ENCODE measurements around the gene GREM2. TPM values are rescaled to one million over a fixed set of nuclear protein-coding genes. Genes with fewer than 3 reads are reported as not detected.

Gene GREM2
- total and polyA plus RNA-seq, 9 of the 15 experiments (the other 6 are each of a cell fraction or from before 2014, with no cell fraction given) = 0.01 to 0.07 (median 0.05) TPM; not detected in 5

DNA sequence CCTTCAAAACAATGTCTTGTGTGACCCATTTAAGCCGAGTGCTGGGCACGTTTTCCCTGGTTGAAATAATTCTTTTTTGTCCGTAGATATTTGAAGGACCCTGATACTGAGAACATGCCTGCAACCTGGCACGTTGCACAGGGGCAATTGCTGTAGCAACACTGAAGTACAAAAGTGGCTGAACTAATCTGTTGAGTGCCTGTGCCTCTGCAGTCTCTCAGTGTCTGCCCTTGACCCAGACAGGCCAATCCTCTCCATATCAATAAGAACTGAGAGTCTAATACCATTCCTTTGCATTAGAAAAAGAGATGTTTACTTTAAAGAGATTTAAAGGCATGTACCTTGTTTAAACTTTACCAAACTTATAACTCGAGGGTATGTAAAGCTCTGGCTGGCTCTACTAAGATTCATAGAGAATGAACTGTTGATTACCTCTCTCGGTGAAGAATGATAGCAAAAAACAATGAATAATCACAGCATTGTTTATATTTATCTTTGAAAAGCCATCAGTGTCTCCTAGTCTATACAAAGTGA, 2.4 kb downstream of the GREM2 start:
- no peak for FAIRE-seq
- 1% methylated on average over 6 of the region's 6 CpGs for WGBS (ENCODE audit: insufficient coverage, low coverage, missing lambda C conversion rate)
- Histone ChIP-seq H3K9me3 (replicated peaks; ENCODE audit: control insufficient read depth, insufficient read depth, low read depth, low read length) (no peaks in the 10 kb centered on the region), H3K9ac (ENCODE audit: insufficient read depth in 1 of 2, low read depth in 2 of 2, low read length in 2 of 2) (no peak overlapping the region), H3K27me3 (ENCODE audit: control insufficient read depth in 2 of 2, insufficient read depth in 2 of 2, low read length in 2 of 2) (no peaks in the 10 kb centered on the region), H3K4me1 (replicated peaks in 1 of 2; ENCODE audit: control insufficient read depth in 2 of 2, insufficient read depth in 2 of 2, low read length in 2 of 2) (peaks cover 0 to 3% of the 10 kb centered on the region in 2 experiments; a peak in 1 of 5 replicates), H3K9me1 (ENCODE audit: control insufficient read depth, insufficient read depth, low read length) (no peaks in the 10 kb centered on the region), H3K4me3 (no peak overlapping the region), H2AFZ (ENCODE audit: low read depth, low read length) (no peak overlapping the region), H3K4me2 (ENCODE audit: insufficient read depth, low read length) (no peak overlapping the region), H4K20me1 (replicated peaks; ENCODE audit: control insufficient read depth, insufficient read depth, low read length) (no peaks in the 10 kb centered on the region), H3K27ac (ENCODE audit: extremely low read depth, low read depth, low read length) (no peak overlapping the region), H3K36me3 (ENCODE audit: control insufficient read depth, insufficient read depth, low read length) (no peaks in the 10 kb centered on the region), H3K79me2 (ENCODE audit: control insufficient read depth, insufficient read depth, low read length) (no peaks in the 10 kb centered on the region)
- intact Hi-C loops (cut with micrococcal nuclease) = no loop called here
- TF ChIP-seq TAF7 (tag; IDR thresholded peaks at IDR 0.05) = no peak
- TF ChIP-seq, protein P1, sequence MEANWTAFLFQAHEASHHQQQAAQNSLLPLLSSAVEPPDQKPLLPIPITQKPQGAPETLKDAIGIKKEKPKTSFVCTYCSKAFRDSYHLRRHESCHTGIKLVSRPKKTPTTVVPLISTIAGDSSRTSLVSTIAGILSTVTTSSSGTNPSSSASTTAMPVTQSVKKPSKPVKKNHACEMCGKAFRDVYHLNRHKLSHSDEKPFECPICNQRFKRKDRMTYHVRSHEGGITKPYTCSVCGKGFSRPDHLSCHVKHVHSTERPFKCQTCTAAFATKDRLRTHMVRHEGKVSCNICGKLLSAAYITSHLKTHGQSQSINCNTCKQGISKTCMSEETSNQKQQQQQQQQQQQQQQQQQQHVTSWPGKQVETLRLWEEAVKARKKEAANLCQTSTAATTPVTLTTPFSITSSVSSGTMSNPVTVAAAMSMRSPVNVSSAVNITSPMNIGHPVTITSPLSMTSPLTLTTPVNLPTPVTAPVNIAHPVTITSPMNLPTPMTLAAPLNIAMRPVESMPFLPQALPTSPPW (CRISPR knock-in tag; IDR thresholded peaks at IDR 0.05) = no peak
- TF ChIP-seq GTF2E2 (tag; IDR thresholded peaks at IDR 0.05) = no peak
- TF ChIP-seq, protein P2, sequence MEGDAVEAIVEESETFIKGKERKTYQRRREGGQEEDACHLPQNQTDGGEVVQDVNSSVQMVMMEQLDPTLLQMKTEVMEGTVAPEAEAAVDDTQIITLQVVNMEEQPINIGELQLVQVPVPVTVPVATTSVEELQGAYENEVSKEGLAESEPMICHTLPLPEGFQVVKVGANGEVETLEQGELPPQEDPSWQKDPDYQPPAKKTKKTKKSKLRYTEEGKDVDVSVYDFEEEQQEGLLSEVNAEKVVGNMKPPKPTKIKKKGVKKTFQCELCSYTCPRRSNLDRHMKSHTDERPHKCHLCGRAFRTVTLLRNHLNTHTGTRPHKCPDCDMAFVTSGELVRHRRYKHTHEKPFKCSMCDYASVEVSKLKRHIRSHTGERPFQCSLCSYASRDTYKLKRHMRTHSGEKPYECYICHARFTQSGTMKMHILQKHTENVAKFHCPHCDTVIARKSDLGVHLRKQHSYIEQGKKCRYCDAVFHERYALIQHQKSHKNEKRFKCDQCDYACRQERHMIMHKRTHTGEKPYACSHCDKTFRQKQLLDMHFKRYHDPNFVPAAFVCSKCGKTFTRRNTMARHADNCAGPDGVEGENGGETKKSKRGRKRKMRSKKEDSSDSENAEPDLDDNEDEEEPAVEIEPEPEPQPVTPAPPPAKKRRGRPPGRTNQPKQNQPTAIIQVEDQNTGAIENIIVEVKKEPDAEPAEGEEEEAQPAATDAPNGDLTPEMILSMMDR (IDR thresholded peaks at IDR 0.05 in 2 of 3, conservative IDR thresholded peaks at IDR 0.05 in 1 of 3; ENCODE audit: insufficient read depth in 2 of 3, low read depth in 1 of 3, low read length in 3 of 3) = no peak
- no peak for TF ChIP-seq PHB (CRISPR knock-in tag; IDR thresholded peaks at IDR 0.05)
- no peak for TF ChIP-seq ZNF232 (CRISPR knock-in tag; IDR thresholded peaks at IDR 0.05)
- TF ChIP-seq NR2C2 (CRISPR knock-in tag; IDR thresholded peaks at IDR 0.05) = no peak
- TF ChIP-seq NR2C2 (tag; IDR thresholded peaks at IDR 0.05) = no peak
- no peak for TF ChIP-seq ZBTB1 (CRISPR knock-in tag; IDR thresholded peaks at IDR 0.05; ENCODE audit: borderline replicate concordance, low read depth)
- TF ChIP-seq, protein P3, sequence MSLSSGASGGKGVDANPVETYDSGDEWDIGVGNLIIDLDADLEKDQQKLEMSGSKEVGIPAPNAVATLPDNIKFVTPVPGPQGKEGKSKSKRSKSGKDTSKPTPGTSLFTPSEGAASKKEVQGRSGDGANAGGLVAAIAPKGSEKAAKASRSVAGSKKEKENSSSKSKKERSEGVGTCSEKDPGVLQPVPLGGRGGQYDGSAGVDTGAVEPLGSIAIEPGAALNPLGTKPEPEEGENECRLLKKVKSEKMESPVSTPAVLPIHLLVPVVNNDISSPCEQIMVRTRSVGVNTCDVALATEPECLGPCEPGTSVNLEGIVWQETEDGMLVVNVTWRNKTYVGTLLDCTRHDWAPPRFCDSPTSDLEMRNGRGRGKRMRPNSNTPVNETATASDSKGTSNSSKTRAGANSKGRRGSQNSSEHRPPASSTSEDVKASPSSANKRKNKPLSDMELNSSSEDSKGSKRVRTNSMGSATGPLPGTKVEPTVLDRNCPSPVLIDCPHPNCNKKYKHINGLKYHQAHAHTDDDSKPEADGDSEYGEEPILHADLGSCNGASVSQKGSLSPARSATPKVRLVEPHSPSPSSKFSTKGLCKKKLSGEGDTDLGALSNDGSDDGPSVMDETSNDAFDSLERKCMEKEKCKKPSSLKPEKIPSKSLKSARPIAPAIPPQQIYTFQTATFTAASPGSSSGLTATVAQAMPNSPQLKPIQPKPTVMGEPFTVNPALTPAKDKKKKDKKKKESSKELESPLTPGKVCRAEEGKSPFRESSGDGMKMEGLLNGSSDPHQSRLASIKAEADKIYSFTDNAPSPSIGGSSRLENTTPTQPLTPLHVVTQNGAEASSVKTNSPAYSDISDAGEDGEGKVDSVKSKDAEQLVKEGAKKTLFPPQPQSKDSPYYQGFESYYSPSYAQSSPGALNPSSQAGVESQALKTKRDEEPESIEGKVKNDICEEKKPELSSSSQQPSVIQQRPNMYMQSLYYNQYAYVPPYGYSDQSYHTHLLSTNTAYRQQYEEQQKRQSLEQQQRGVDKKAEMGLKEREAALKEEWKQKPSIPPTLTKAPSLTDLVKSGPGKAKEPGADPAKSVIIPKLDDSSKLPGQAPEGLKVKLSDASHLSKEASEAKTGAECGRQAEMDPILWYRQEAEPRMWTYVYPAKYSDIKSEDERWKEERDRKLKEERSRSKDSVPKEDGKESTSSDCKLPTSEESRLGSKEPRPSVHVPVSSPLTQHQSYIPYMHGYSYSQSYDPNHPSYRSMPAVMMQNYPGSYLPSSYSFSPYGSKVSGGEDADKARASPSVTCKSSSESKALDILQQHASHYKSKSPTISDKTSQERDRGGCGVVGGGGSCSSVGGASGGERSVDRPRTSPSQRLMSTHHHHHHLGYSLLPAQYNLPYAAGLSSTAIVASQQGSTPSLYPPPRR (CRISPR knock-in tag; IDR thresholded peaks at IDR 0.05; ENCODE audit: borderline replicate concordance) = no peak
- TF ChIP-seq TEAD1 (CRISPR knock-in tag; IDR thresholded peaks at IDR 0.05) = no peak
- no peak for TF ChIP-seq CTBP1 (IDR thresholded peaks at IDR 0.05; ENCODE audit: borderline replicate concordance)
- TF ChIP-seq JUN (IDR thresholded peaks at IDR 0.05; ENCODE audit: borderline replicate concordance, low read depth, low read length) = no peak
- no peak for TF ChIP-seq JUN (CRISPR knock-in tag; IDR thresholded peaks at IDR 0.05; ENCODE audit: borderline replicate concordance)
- no peak for TF ChIP-seq ATF7 (IDR thresholded peaks at IDR 0.05)
- no TSS peak for BruUV-seq (replicated peaks)
- in situ Hi-C loops (cut with MboI) = no loop called here
- DNase-seq (ENCODE audit: extremely low read depth in 1 of 4, low spot score in 3 of 4) = no peak
- POLR2A ChIA-PET = no interaction called here
- ATAC-seq = no peak
- CTCF ChIA-PET (ENCODE audit: low intra/inter-chr PET ratio) = no interaction called here

Data from K562 (cell line).